ENCODE data around the gene SPATA20. TPM values are rescaled to one million over a fixed set of nuclear protein-coding genes. Genes with fewer than 3 reads are reported as not detected.

The SPATA20 gene
- total RNA-seq, 1 experiment from 2014 or later, result 24.6 TPM

DNA sequence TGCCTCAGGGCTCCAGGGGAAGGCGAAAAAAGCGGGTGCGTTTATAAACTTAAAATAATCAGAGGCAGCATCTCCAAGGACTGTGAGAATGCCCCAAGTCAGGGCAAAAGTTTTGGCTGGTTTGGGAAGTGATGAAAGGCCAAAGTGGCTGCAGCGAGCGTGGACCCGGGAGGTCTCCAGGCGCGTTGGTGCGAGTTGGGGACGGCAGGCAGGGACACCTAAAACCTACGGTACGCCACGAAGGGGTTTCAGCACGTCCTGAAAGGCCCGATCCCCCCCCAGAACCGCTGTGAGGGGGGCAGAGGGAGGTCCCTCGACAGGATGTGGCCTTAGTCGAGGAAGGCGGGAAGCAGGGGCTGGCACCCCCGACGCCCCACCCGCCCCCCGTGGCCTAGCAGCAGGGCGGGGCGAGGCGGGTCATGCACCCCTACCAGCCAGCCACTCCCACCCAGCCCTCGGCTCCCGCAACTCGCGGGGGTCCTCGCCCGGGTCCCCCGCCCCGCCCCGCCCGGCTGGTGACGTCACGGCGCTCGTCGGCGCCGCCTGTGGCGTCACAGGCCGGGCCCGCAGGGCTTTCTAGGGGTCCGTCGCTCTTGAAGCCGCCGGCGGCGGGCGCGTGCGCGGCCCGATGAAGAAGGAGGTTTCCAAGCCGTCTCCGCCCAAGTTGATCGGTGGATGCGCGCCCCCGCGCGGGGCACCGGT is 39.0 kb upstream of the SPATA20 start, which contains the start of gene MYCBPAP (continued):
- TF ChIP-seq, protein P1, sequence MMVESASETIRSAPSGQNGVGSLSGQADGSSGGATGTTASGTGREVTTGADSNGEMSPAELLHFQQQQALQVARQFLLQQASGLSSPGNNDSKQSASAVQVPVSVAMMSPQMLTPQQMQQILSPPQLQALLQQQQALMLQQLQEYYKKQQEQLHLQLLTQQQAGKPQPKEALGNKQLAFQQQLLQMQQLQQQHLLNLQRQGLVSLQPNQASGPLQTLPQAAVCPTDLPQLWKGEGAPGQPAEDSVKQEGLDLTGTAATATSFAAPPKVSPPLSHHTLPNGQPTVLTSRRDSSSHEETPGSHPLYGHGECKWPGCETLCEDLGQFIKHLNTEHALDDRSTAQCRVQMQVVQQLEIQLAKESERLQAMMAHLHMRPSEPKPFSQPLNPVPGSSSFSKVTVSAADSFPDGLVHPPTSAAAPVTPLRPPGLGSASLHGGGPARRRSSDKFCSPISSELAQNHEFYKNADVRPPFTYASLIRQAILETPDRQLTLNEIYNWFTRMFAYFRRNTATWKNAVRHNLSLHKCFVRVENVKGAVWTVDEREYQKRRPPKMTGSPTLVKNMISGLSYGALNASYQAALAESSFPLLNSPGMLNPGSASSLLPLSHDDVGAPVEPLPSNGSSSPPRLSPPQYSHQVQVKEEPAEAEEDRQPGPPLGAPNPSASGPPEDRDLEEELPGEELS (CRISPR knock-in tag; IDR thresholded peaks at IDR 0.05), result peak; percentile 75; the same call in 1 of the 2 replicates
- TF ChIP-seq JAZF1 (CRISPR knock-in tag; IDR thresholded peaks at IDR 0.05) (no peak), KAT7 (CRISPR knock-in tag; IDR thresholded peaks at IDR 0.05; ENCODE audit: borderline replicate concordance) (no peak), FOXJ3 (CRISPR knock-in tag; IDR thresholded peaks at IDR 0.05; ENCODE audit: borderline replicate concordance) (no peak), ZBTB21 (CRISPR knock-in tag; IDR thresholded peaks at IDR 0.05; ENCODE audit: borderline replicate concordance) (peak; percentile 98), IRF2 (CRISPR knock-in tag; IDR thresholded peaks at IDR 0.05; ENCODE audit: borderline replicate concordance, low read depth) (no peak), ZNF317 (CRISPR knock-in tag; IDR thresholded peaks at IDR 0.05; ENCODE audit: borderline replicate concordance, low read depth) (no peak), TP53 (CRISPR knock-in tag; IDR thresholded peaks at IDR 0.05) (no peak), NR3C1 (CRISPR knock-in tag; conservative IDR thresholded peaks at IDR 0.05; ENCODE audit: low read depth) (no peak), FOXP1 (CRISPR knock-in tag; IDR thresholded peaks at IDR 0.05; ENCODE audit: borderline replicate concordance) (no peak), SMAD4 (CRISPR knock-in tag; IDR thresholded peaks at IDR 0.05) (no peak), OVOL2 (CRISPR knock-in tag; IDR thresholded peaks at IDR 0.05; ENCODE audit: borderline replicate concordance) (no peak), ELF4 (CRISPR knock-in tag; IDR thresholded peaks at IDR 0.05; ENCODE audit: low read depth) (no peak), ESRRA (CRISPR knock-in tag; IDR thresholded peaks at IDR 0.05; ENCODE audit: borderline replicate concordance) (peak; percentile 22; the same call in 1 of the 2 replicates), SP1 (CRISPR knock-in tag; conservative IDR thresholded peaks at IDR 0.05) (peak; percentile 81)
- TF ChIP-seq, protein P2, sequence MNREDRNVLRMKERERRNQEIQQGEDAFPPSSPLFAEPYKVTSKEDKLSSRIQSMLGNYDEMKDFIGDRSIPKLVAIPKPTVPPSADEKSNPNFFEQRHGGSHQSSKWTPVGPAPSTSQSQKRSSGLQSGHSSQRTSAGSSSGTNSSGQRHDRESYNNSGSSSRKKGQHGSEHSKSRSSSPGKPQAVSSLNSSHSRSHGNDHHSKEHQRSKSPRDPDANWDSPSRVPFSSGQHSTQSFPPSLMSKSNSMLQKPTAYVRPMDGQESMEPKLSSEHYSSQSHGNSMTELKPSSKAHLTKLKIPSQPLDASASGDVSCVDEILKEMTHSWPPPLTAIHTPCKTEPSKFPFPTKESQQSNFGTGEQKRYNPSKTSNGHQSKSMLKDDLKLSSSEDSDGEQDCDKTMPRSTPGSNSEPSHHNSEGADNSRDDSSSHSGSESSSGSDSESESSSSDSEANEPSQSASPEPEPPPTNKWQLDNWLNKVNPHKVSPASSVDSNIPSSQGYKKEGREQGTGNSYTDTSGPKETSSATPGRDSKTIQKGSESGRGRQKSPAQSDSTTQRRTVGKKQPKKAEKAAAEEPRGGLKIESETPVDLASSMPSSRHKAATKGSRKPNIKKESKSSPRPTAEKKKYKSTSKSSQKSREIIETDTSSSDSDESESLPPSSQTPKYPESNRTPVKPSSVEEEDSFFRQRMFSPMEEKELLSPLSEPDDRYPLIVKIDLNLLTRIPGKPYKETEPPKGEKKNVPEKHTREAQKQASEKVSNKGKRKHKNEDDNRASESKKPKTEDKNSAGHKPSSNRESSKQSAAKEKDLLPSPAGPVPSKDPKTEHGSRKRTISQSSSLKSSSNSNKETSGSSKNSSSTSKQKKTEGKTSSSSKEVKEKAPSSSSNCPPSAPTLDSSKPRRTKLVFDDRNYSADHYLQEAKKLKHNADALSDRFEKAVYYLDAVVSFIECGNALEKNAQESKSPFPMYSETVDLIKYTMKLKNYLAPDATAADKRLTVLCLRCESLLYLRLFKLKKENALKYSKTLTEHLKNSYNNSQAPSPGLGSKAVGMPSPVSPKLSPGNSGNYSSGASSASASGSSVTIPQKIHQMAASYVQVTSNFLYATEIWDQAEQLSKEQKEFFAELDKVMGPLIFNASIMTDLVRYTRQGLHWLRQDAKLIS (CRISPR knock-in tag; IDR thresholded peaks at IDR 0.05; ENCODE audit: borderline replicate concordance), result no peak
- TF ChIP-seq, protein P3, sequence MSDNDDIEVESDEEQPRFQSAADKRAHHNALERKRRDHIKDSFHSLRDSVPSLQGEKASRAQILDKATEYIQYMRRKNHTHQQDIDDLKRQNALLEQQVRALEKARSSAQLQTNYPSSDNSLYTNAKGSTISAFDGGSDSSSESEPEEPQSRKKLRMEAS (CRISPR knock-in tag; IDR thresholded peaks at IDR 0.05), result peak; percentile 86; the same call in 1 of the 2 replicates
- TF ChIP-seq, protein P4, sequence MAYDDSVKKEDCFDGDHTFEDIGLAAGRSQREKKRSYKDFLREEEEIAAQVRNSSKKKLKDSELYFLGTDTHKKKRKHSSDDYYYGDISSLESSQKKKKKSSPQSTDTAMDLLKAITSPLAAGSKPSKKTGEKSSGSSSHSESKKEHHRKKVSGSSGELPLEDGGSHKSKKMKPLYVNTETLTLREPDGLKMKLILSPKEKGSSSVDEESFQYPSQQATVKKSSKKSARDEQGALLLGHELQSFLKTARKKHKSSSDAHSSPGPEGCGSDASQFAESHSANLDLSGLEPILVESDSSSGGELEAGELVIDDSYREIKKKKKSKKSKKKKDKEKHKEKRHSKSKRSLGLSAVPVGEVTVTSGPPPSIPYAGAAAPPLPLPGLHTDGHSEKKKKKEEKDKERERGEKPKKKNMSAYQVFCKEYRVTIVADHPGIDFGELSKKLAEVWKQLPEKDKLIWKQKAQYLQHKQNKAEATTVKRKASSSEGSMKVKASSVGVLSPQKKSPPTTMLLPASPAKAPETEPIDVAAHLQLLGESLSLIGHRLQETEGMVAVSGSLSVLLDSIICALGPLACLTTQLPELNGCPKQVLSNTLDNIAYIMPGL (CRISPR knock-in tag; IDR thresholded peaks at IDR 0.05), result peak; percentile 58; the same call in 1 of the 2 replicates
- TF ChIP-seq, protein P5, sequence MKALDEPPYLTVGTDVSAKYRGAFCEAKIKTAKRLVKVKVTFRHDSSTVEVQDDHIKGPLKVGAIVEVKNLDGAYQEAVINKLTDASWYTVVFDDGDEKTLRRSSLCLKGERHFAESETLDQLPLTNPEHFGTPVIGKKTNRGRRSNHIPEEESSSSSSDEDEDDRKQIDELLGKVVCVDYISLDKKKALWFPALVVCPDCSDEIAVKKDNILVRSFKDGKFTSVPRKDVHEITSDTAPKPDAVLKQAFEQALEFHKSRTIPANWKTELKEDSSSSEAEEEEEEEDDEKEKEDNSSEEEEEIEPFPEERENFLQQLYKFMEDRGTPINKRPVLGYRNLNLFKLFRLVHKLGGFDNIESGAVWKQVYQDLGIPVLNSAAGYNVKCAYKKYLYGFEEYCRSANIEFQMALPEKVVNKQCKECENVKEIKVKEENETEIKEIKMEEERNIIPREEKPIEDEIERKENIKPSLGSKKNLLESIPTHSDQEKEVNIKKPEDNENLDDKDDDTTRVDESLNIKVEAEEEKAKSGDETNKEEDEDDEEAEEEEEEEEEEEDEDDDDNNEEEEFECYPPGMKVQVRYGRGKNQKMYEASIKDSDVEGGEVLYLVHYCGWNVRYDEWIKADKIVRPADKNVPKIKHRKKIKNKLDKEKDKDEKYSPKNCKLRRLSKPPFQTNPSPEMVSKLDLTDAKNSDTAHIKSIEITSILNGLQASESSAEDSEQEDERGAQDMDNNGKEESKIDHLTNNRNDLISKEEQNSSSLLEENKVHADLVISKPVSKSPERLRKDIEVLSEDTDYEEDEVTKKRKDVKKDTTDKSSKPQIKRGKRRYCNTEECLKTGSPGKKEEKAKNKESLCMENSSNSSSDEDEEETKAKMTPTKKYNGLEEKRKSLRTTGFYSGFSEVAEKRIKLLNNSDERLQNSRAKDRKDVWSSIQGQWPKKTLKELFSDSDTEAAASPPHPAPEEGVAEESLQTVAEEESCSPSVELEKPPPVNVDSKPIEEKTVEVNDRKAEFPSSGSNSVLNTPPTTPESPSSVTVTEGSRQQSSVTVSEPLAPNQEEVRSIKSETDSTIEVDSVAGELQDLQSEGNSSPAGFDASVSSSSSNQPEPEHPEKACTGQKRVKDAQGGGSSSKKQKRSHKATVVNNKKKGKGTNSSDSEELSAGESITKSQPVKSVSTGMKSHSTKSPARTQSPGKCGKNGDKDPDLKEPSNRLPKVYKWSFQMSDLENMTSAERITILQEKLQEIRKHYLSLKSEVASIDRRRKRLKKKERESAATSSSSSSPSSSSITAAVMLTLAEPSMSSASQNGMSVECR (CRISPR knock-in tag; IDR thresholded peaks at IDR 0.05; ENCODE audit: borderline replicate concordance), result no peak
- TF ChIP-seq, protein P6, sequence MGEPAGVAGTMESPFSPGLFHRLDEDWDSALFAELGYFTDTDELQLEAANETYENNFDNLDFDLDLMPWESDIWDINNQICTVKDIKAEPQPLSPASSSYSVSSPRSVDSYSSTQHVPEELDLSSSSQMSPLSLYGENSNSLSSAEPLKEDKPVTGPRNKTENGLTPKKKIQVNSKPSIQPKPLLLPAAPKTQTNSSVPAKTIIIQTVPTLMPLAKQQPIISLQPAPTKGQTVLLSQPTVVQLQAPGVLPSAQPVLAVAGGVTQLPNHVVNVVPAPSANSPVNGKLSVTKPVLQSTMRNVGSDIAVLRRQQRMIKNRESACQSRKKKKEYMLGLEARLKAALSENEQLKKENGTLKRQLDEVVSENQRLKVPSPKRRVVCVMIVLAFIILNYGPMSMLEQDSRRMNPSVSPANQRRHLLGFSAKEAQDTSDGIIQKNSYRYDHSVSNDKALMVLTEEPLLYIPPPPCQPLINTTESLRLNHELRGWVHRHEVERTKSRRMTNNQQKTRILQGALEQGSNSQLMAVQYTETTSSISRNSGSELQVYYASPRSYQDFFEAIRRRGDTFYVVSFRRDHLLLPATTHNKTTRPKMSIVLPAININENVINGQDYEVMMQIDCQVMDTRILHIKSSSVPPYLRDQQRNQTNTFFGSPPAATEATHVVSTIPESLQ (CRISPR knock-in tag; IDR thresholded peaks at IDR 0.05), result no peak
